Transverse colon (tissue), 4 donors: ENCODE results near the gene FMNL1. TPM values are rescaled to one million over a fixed set of nuclear protein-coding genes. Genes with fewer than 3 reads are reported as not detected.

Experiments
- DNase-seq: peaks from one replicate; pipeline ENCODE4 v3.0.0-alpha.2; 2019
- H3K27ac ChIP-seq, 4 donors: fragments of 200-600 bp; sonication (generic); 2 replicates each; pipeline ENCODE4 v1.5.1; 2016 to 2018; ENCODE audit warnings: inconsistent platforms in 4 of 4
- H3K27me3 ChIP-seq: fragments of 200-600 bp; sonication (generic); 2 replicates; pipeline ENCODE4 v1.5.1; 2017; ENCODE audit warnings: inconsistent platforms
- H3K36me3 ChIP-seq, 4 donors: fragments of 200-600 bp; sonication (generic); 2 replicates each; pipeline ENCODE4 v1.5.1; 2017 to 2019; ENCODE audit warnings: inconsistent platforms in 4 of 4
- H3K4me1 ChIP-seq, 4 donors: fragments of 200-600 bp; sonication (generic); 2 replicates each; pipeline ENCODE4 v1.5.1; 2017 to 2020; ENCODE audit warnings: inconsistent platforms in 4 of 4
- H3K4me3 ChIP-seq, 4 donors: fragments of 200-600 bp; sonication (generic); 1 replicate in 1 of 4; 2 replicates in 3 of 4; pipeline versions ENCODE4 v1.5.1 to v1.6.1; 2017 to 2019; ENCODE audit warnings: inconsistent platforms in 4 of 4
- H3K9me3 ChIP-seq, 2 donors: fragments of 200-600 bp; sonication (generic); 2 replicates each; pipeline ENCODE4 v1.5.1; 2017 to 2019; ENCODE audit warnings: inconsistent platforms in 2 of 2
- CTCF ChIP-seq, 5 experiments: fragments of 200-600 bp in 3 of 5; fragments of 450-650 bp in 2 of 5; sonication (generic) in 3 of 5; IDR thresholded peaks; 1 replicate in 2 of 5; 2 replicates in 3 of 5; pipeline ENCODE4 v1.5.1; 2016 to 2017; ENCODE audit warnings: antibody characterized with exemption in 5 of 5, inconsistent platforms in 3 of 5, mild to moderate bottlenecking in 2 of 5, moderate library complexity in 1 of 5
- EP300 ChIP-seq: sonication (generic); formaldehyde crosslinking; IDR thresholded peaks from one replicate; pipeline ENCODE4 v1.6.1; 2017; ENCODE audit warnings: antibody characterized with exemption, low read depth
- POLR2A ChIP-seq: fragments of 450-650 bp; IDR thresholded peaks from one replicate; pipeline ENCODE4 v1.6.1; 2016; ENCODE audit warnings: antibody characterized with exemption, mild to moderate bottlenecking, moderate library complexity
- POLR2AphosphoS5 ChIP-seq, 3 donors: sonication (generic); formaldehyde crosslinking; IDR thresholded peaks; one replicate each; pipeline ENCODE4 v1.6.1; 2016; ENCODE audit warnings: antibody characterized with exemption in 3 of 3
- WGBS, 2 donors: methylation state at CpG; one replicate each; pipeline ENCODE4 v1.1.5; 2018; ENCODE audit warnings: low coverage in 1 of 2; 5-methylcytosine and 5-hydroxymethylcytosine counted together
- in situ Hi-C, 4 donors: fragments of 200-750 bp; cut with MboI; loops; one replicate each; pipeline versions ENCODE4 v1.15.0 to v1.15.1; 2017; ENCODE audit warnings: low sequenced_read_pairs in 3 of 4, low pct_ligation_motif_present in 1 of 4, low pct_unique_long_range_greater_than_20kb in 1 of 4
- intact Hi-C: fragments of 100-400 bp; cut with DNase I; formaldehyde crosslinking; loops from one replicate; pipeline ENCODE4 v1.15.1; 2023; ENCODE audit warnings: low total_unique reads
- total RNA-seq, 4 donors: library from RNA; depleted of rRNA; stranded (reverse); fragments of >200 nt; gene quantifications; one replicate each; pipeline ENCODE4 v1.1.0, GENCODE V29; 2016

The FMNL1 gene
- total RNA-seq, 4 donors from 2014 or later = 1.2 to 17.5 (median 10.6) TPM

GRCh38 chr17:45231481-45232116, 9.9 kb downstream of the FMNL1 start:
- H3K27ac ChIP-seq = peak overlapping the region in 2 of 4 donors; percentile 37 to 84
- intact Hi-C loops = no loop called here
- TF ChIP-seq POLR2AphosphoS5 (IDR thresholded peaks at IDR 0.05) (no peak), CTCF (IDR thresholded peaks at IDR 0.05) (peak; percentile 23 to 41 (median 37))
- H3K9me3 ChIP-seq = no peaks in the 10 kb centered on the region
- in situ Hi-C loops = no loop called here
- DNase-seq = peak; percentile 50
- no peak overlapping the region for H3K4me3 ChIP-seq
- H3K4me1 ChIP-seq = peaks cover 8 to 42% (median 27%) of the 10 kb centered on the region in 4 donors
- H3K27me3 ChIP-seq = no peaks in the 10 kb centered on the region
- WGBS, 2 donors = 76 to 90% methylated on average over 4 to 19 of the region's 19 CpGs
- no peaks in the 10 kb centered on the region for H3K36me3 ChIP-seq

- DNase-seq = no peak
- no peaks in the 10 kb centered on the region for H3K9me3 ChIP-seq
- H3K36me3 ChIP-seq = no peaks in the 10 kb centered on the region
- H3K27ac ChIP-seq = no peak overlapping the region
- intact Hi-C loops = no loop called here
- TF ChIP-seq CTCF (IDR thresholded peaks at IDR 0.05) (no peak), POLR2A (no peak), EP300 (no peak), POLR2AphosphoS5 (IDR thresholded peaks at IDR 0.05) (no peak)
- H3K4me3 ChIP-seq = no peak overlapping the region
- H3K27me3 ChIP-seq = no peaks in the 10 kb centered on the region
- in situ Hi-C loops = no loop called here
- peaks cover 8 to 31% (median 15%) of the 10 kb centered on the region in 4 donors for H3K4me1 ChIP-seq
- WGBS, 2 donors = 50 to 89% methylated on average over 1 to 9 of the region's 9 CpGs
Observed at GRCh38 chr17:45232514-45233422, 11.1 kb downstream of the FMNL1 start.

- no peaks in the 10 kb centered on the region for H3K36me3 ChIP-seq
- DNase-seq = no peak
- no peak overlapping the region for H3K27ac ChIP-seq
- WGBS, 2 donors = 87 to 92% methylated on average over 4 to 8 of the region's 8 CpGs
- no peaks in the 10 kb centered on the region for H3K27me3 ChIP-seq
- H3K4me3 ChIP-seq = no peak overlapping the region
- peaks cover 2 to 24% (median 8%) of the 10 kb centered on the region in 4 donors for H3K4me1 ChIP-seq
- no peaks in the 10 kb centered on the region for H3K9me3 ChIP-seq
- in situ Hi-C loops (no loop called here), intact Hi-C loops (no loop called here)
- TF ChIP-seq POLR2A (no peak), EP300 (no peak), POLR2AphosphoS5 (IDR thresholded peaks at IDR 0.05) (no peak), CTCF (IDR thresholded peaks at IDR 0.05) (no peak)
Observed at GRCh38 chr17:45233423-45233924, 11.8 kb downstream of the FMNL1 start.

- Histone ChIP-seq H3K27me3 (peaks cover 3% of the 10 kb centered on the region), H3K27ac (no peak overlapping the region), H3K9me3 (no peaks in the 10 kb centered on the region), H3K4me1 (peaks cover 0 to 11% (median 2%) of the 10 kb centered on the region in 4 donors), H3K36me3 (no peaks in the 10 kb centered on the region), H3K4me3 (no peak overlapping the region)
- intact Hi-C loops (no loop called here), in situ Hi-C loops (no loop called here)
- WGBS, 2 donors = 20 to 29% methylated on average over 1 to 6 of the region's 6 CpGs
- DNase-seq = no peak
- no peak for TF ChIP-seq POLR2A
- no peak for TF ChIP-seq CTCF (IDR thresholded peaks at IDR 0.05)
- no peak for TF ChIP-seq POLR2AphosphoS5 (IDR thresholded peaks at IDR 0.05)
- no peak for TF ChIP-seq EP300
Observed at GRCh38 chr17:45234641-45235415, 13.1 kb downstream of the FMNL1 start.
